Memory B cell (primary cell): Measurements from ENCODE around the gene SPIN1.

Experiments
- ATAC-seq: fragments of 150-1000 bp; cut with Tn5 transposase; 2 replicates; pipeline ENCODE4 v1.10.0; 2021; ENCODE audit warnings: low read depth, mild to moderate bottlenecking, moderate library complexity
- DNase-seq, 2 donors: peaks; one replicate each; pipeline ENCODE4 v3.0.0; 2022; ENCODE audit warnings: low spot score in 2 of 2
- H3K27ac Mint-ChIP-seq: one replicate; pipeline ENCODE4 v1.8.0; 2022; ENCODE audit warnings: mild to moderate bottlenecking, moderate library complexity, mixed read lengths
- H3K27me3 Mint-ChIP-seq: one replicate; pipeline ENCODE4 v1.8.0; 2022; ENCODE audit warnings: mixed read lengths
- H3K36me3 Mint-ChIP-seq: one replicate; pipeline ENCODE4 v1.8.0; 2022; ENCODE audit warnings: mild to moderate bottlenecking, mixed read lengths
- H3K4me1 Mint-ChIP-seq: one replicate; pipeline ENCODE4 v1.8.0; 2022; ENCODE audit warnings: mixed read lengths
- H3K4me3 Mint-ChIP-seq: one replicate; pipeline ENCODE4 v1.8.0; 2022; ENCODE audit warnings: mild to moderate bottlenecking, moderate library complexity, mixed read lengths
- H3K9me3 Mint-ChIP-seq: one replicate; pipeline ENCODE4 v1.8.0; 2022; ENCODE audit warnings: mixed read lengths

SPIN1 gene

GRCh38 chr9:88468226-88468625 is 80.0 kb downstream of the SPIN1 start:
- Mint-ChIP-seq H3K27me3 (no peaks in the 10 kb centered on the region), H3K27ac (no peak overlapping the region), H3K4me3 (no peak overlapping the region), H3K36me3 (peaks cover 31% of the 10 kb centered on the region), H3K4me1 (no peaks in the 10 kb centered on the region), H3K9me3 (no peaks in the 10 kb centered on the region)
- ATAC-seq (no peak), DNase-seq (no peak)

DNA sequence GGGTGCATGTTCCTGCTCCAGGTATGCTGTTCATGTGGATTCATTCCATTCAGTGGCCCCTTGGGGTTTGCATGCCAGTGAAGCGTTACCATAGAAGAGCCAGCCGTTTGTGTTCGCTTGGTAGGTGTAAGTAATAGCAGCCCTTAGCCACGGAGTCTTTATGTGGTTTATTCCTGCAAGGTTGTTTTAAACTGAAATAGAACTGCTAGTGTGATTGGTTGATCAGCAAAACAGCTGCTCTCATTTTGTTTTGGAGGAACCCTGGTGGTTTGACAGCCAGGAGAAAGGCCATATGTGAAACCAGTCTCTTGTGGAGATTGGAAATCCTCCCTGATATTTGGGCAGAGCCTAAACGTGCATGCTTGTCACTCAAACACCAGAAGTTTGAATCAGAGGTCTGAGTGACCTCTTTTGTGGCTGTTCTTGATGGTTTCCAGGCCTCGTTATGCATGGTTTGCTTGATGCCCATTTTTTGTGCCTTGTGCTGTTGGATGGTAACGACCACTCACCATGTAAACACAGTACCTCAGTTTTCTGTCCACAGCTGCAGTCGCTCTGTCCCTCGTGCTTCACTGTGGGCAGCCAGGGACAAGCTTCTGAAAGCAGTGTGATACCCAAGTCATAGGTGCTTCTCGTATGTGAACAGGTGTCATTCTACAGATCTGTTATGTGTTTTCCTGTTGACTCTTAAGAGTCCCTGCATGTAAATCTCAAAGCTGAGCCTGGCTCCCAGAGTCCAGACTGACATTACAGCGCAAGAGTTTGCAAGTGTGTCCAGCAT is 88.4 kb downstream of the SPIN1 start:
- H3K27ac Mint-ChIP-seq, result no peak overlapping the region
- peaks cover 8% of the 10 kb centered on the region for H3K36me3 Mint-ChIP-seq
- H3K27me3 Mint-ChIP-seq, result no peaks in the 10 kb centered on the region
- no peak overlapping the region for H3K4me3 Mint-ChIP-seq
- DNase-seq, result no peak
- H3K9me3 Mint-ChIP-seq, result no peaks in the 10 kb centered on the region
- no peak for ATAC-seq
- no peaks in the 10 kb centered on the region for H3K4me1 Mint-ChIP-seq

GRCh38 chr9:88477300-88477751 is 89.1 kb downstream of the SPIN1 start:
- no peaks in the 10 kb centered on the region for H3K27me3 Mint-ChIP-seq
- H3K4me1 Mint-ChIP-seq, result no peaks in the 10 kb centered on the region
- H3K36me3 Mint-ChIP-seq, result peaks cover 8% of the 10 kb centered on the region
- H3K27ac Mint-ChIP-seq, result no peak overlapping the region
- DNase-seq, result no peak
- ATAC-seq, result no peak
- no peak overlapping the region for H3K4me3 Mint-ChIP-seq
- H3K9me3 Mint-ChIP-seq, result no peaks in the 10 kb centered on the region

GRCh38 chr9:88478246-88478645 is 90.0 kb downstream of the SPIN1 start:
- ATAC-seq, result no peak
- peaks cover 8% of the 10 kb centered on the region for H3K36me3 Mint-ChIP-seq

DNA sequence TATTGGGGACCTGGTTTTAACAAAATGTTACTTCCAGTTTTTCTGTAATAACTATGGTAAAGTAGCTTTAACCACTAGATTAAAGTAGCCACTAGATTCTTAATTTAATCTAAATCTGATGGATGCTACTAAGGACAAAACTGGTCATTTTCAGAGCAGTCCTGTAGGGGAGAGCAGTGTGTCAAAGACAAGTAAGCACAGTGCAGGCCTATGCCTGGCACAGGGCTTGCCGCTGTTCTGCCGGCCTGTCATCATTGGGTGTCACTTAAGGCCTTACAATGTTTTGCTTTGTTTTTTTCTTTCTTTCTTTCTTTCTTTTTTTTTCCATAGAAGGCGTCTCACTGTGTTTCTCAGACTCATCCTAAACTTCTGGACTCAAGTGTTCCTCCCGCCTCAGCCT is 93.7 kb downstream of the SPIN1 start:
- no peaks in the 10 kb centered on the region for H3K4me1 Mint-ChIP-seq
- no peak overlapping the region for H3K4me3 Mint-ChIP-seq

More at GRCh38 chr9:88478246-88478645, 90.0 kb downstream of the SPIN1 start:
- no peak for DNase-seq
- H3K27me3 Mint-ChIP-seq, result no peaks in the 10 kb centered on the region
- no peaks in the 10 kb centered on the region for H3K9me3 Mint-ChIP-seq
- H3K4me3 Mint-ChIP-seq, result no peak overlapping the region
- H3K4me1 Mint-ChIP-seq, result no peaks in the 10 kb centered on the region
- H3K27ac Mint-ChIP-seq, result no peak overlapping the region

DNA sequence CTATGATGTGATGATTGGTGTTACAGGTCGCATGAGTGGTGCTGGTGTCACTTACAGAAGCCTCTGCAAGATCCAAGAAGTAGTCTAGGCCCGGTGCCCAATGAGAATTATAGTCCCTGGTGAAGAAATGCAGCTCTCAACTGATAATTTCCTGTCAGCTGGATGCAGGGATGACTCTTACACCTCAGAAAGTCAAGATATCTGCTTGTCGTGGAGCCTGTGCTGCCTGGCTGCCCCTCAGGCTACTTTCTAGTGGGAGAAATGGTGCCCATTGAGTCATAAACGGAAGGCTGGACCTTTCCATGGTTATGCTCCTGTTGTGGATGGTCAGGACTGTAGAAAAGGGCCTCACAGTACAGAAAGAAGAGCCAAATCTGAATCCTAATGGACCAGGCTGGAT is 99.9 kb downstream of the SPIN1 start:
- no peaks in the 10 kb centered on the region for H3K9me3 Mint-ChIP-seq
- ATAC-seq (no peak), DNase-seq (no peak)
- peaks cover 1% of the 10 kb centered on the region for H3K36me3 Mint-ChIP-seq
- no peaks in the 10 kb centered on the region for H3K4me1 Mint-ChIP-seq
- no peak overlapping the region for H3K4me3 Mint-ChIP-seq
- no peak overlapping the region for H3K27ac Mint-ChIP-seq
- no peaks in the 10 kb centered on the region for H3K27me3 Mint-ChIP-seq

More for the DNA sequence above, 93.7 kb downstream of the SPIN1 start:
- Mint-ChIP-seq H3K27me3 (no peaks in the 10 kb centered on the region), H3K27ac (no peak overlapping the region), H3K36me3 (peaks cover 2% of the 10 kb centered on the region), H3K9me3 (no peaks in the 10 kb centered on the region)
- DNase-seq (no peak), ATAC-seq (no peak)

GRCh38 chr9:88494983-88495721 is 106.9 kb downstream of the SPIN1 start:
- Mint-ChIP-seq H3K4me1 (no peaks in the 10 kb centered on the region), H3K36me3 (no peaks in the 10 kb centered on the region), H3K27ac (no peak overlapping the region), H3K4me3 (no peak overlapping the region), H3K9me3 (no peaks in the 10 kb centered on the region), H3K27me3 (no peaks in the 10 kb centered on the region)
- ATAC-seq, result no peak
- no peak for DNase-seq

DNA sequence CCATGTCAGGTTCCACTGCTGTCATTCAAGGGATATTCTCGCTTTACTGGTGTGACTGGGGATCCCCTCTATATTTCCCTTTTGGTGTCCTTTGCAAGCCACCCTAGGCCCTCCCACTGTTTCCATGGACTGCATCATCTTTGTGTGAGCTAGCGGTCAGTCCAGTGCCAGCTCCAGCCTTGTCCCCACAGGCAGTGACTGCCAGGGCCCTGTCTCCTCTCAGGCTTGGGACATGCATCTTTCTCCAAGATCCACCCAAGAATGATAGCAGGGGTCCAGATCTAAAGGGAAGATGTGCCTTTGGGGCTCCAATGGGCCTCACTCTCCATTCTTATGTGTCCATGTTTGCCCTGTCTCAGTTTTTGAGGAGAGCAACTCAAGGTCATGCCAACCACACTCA is 109.0 kb downstream of the SPIN1 start:
- ATAC-seq (no peak), DNase-seq (no peak)
- H3K4me1 Mint-ChIP-seq, result no peaks in the 10 kb centered on the region
- H3K27me3 Mint-ChIP-seq, result no peaks in the 10 kb centered on the region
- no peak overlapping the region for H3K27ac Mint-ChIP-seq
- H3K36me3 Mint-ChIP-seq, result no peaks in the 10 kb centered on the region
- no peak overlapping the region for H3K4me3 Mint-ChIP-seq
- H3K9me3 Mint-ChIP-seq, result no peaks in the 10 kb centered on the region

DNA sequence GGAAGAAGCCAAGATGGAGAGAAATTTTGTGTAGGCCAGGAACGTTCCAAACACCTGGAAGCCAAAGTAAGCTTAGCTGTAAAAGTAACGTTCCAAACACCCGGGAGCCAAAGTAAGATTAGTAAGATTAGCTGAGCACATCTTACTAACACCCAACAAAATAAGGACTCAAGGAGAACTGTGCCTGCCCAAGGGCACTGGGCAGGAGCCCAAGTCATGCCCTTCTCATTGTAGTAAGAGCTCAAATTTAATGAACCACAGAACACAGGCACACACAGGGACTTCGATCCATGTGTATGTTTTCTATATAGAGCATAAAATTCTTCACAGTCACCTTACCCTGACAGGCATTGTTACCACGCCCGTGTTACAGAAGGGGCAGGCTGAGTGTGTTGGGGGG is 110.6 kb downstream of the SPIN1 start:
- no peak overlapping the region for H3K27ac Mint-ChIP-seq
- H3K9me3 Mint-ChIP-seq, result no peaks in the 10 kb centered on the region

DNA sequence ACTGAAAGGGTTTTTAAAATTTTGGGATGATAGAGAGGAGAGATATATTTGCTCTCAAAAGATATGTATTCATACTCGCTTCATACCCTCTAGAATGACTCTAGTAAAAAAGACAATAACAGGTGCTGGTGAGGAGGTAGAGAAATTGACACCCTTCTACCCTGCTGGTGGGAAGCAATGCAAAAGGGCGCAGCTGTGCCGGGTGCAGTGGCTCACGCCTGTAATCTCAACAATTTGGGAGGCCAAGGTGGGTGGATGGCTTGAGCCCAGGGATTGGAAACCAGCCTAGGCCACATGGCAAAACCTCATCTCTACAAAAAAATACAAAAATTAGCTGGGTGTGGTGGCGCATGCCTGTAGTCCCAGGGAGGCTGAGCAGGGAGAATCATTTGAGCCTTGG is 112.8 kb downstream of the SPIN1 start:
- Mint-ChIP-seq H3K36me3 (no peaks in the 10 kb centered on the region), H3K27ac (no peak overlapping the region), H3K27me3 (peaks cover 5% of the 10 kb centered on the region), H3K9me3 (peaks cover 2% of the 10 kb centered on the region), H3K4me1 (no peaks in the 10 kb centered on the region), H3K4me3 (no peak overlapping the region)
- no peak for ATAC-seq
- no peak for DNase-seq

More for the DNA sequence above, 110.6 kb downstream of the SPIN1 start:
- H3K36me3 Mint-ChIP-seq, result no peaks in the 10 kb centered on the region
- DNase-seq (no peak), ATAC-seq (no peak)
- H3K4me3 Mint-ChIP-seq, result no peak overlapping the region
- no peaks in the 10 kb centered on the region for H3K4me1 Mint-ChIP-seq
- H3K27me3 Mint-ChIP-seq, result no peaks in the 10 kb centered on the region

DNA sequence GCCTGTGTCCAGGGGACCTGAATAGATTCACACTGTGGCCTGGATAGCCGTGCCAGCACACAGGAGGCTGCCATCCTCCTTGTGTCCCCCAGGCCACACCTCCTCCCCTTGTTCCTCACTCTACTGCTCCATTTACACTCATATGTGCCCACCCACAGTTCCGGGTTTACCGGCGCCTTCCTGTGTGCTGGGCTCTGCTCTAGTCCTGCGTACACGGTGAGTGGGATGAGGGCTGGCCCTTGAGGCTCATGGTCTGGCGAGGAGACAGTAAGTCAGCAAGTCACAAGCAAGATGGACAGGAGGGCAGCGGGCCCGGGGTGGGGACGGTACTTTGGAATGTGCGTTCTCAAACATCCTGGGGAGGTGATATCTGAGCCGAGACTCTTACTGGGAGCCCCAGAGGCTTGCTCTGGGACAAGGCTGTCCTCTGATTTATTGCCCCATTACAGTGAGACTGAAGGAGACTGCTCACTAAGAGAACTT is 114.3 kb downstream of the SPIN1 start:
- no peaks in the 10 kb centered on the region for H3K36me3 Mint-ChIP-seq
- DNase-seq (no peak), ATAC-seq (no peak)
- peaks cover 5% of the 10 kb centered on the region for H3K27me3 Mint-ChIP-seq
- H3K27ac Mint-ChIP-seq, result no peak overlapping the region
- no peak overlapping the region for H3K4me3 Mint-ChIP-seq
- peaks cover 2% of the 10 kb centered on the region for H3K9me3 Mint-ChIP-seq
- no peaks in the 10 kb centered on the region for H3K4me1 Mint-ChIP-seq

DNA sequence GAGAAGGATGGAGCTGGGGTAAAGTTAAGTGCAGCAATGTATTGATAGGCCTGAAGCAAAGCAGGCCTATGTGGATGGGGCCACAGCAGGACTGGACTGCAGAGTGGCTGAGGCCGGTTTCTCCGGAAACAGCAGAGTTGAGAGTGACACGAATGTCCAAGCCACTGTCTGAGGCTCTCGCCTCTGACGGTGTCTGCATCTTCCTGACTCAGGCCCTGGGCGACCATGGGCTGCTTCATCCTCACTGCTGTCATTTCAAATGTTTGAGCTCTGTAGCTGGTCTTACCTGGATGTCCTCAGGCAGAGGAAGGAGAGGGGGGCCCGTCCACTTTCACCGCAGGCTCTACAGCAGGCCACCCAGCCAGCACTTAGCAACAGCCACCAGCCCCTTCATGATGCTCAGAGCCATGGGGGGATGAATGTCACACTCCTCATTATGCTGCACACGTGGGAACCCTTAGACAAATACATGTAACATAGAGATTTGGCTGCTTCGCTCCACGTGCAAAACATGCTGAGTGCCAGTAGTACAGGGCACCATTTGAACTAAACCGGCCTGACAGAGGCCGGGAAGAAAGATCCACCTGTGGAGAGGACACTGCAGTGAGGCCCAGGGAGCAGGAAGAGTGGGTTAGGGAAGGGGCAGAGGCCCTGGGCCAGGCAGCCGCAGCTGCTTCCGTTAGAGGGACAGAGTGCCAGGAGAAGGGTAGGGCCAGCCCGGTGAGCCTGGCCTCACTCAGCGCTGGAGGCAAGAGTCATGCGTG is 115.0 kb downstream of the SPIN1 start:
- Mint-ChIP-seq H3K36me3 (no peaks in the 10 kb centered on the region), H3K9me3 (peaks cover 2% of the 10 kb centered on the region), H3K4me3 (no peak overlapping the region), H3K27me3 (peaks cover 5% of the 10 kb centered on the region), H3K4me1 (no peaks in the 10 kb centered on the region), H3K27ac (no peak overlapping the region)
- ATAC-seq (no peak), DNase-seq (no peak)

DNA sequence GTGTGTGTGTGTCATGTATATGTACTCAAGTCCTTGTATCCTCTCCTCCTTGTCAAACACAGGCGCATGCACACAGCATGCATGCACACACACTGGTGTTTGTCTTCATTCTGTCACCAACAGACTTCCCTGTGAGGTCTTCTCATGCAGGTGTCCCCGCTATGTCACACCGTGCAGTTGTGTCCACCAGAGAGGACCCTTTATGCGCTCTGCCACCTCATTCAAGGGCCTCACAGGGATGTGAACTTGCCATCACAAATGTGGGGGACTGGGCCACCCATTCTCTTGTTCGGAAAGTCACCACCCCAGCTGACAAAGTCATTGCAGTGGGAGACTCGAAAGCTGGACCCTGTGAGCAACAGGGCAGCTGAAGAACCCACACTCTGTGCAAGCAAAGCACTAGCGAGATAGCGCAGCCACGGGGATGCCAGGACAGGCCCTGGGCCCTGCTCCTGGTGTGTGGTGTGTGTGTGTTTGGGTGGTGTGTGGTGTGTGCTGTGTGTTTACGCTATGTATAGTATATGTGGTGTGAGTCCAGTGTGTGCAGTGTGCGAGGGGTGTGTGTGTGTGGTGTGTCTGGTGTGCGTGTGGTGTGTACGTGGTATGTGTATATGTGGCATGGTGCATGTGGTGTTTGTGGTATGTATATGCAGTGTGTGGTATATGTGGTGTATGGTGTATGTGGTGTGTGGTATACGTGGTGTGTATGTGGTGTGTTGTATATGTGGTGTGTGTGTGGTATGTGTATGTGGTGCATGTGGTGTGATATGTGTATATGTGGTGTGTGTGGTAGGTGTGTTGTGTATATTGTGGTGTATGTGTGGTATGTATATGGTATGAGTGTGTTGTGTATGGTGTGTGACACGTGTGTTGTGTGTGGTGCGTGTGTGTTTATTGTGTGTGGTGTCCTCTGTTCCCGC is 115.9 kb downstream of the SPIN1 start:
- Mint-ChIP-seq H3K36me3 (no peaks in the 10 kb centered on the region), H3K4me1 (no peaks in the 10 kb centered on the region)

More for the DNA sequence above, 115.9 kb downstream of the SPIN1 start:
- ATAC-seq, result no peak
- Mint-ChIP-seq H3K9me3 (peaks cover 2% of the 10 kb centered on the region), H3K27ac (no peak overlapping the region), H3K27me3 (peaks cover 5% of the 10 kb centered on the region), H3K4me3 (no peak overlapping the region)
- no peak for DNase-seq
